Measurements from ENCODE around the gene KIF6. TPM values are rescaled to one million over a fixed set of nuclear protein-coding genes. Genes with fewer than 3 reads are reported as not detected.

Gene KIF6
- total RNA-seq, 1 donor from 2014 or later = 2.0 TPM

DNA sequence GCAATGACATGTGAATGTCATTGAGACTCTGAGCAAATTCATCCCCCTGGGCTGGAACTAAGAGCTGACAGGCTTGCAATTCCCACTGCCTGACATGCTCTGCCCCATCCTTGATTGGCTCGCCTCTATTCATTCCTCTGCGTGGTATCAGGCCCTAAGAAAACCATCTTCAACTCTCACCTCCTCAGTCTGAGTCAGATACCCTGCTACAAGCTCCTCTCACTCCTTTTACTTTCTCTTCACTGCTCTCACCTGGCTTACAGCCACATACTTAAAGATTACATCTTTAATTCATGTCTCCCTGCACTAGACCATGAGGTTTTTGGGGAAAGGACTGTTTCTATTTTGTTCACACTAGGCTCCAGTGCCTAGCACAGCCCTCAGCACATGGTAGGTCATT is 131.6 kb downstream of the KIF6 start:
- FAIRE-seq = no peak
- H3K4me1 Mint-ChIP-seq (ENCODE audit: low read depth, unreplicated experiment) = no peaks in the 10 kb centered on the region

DNA sequence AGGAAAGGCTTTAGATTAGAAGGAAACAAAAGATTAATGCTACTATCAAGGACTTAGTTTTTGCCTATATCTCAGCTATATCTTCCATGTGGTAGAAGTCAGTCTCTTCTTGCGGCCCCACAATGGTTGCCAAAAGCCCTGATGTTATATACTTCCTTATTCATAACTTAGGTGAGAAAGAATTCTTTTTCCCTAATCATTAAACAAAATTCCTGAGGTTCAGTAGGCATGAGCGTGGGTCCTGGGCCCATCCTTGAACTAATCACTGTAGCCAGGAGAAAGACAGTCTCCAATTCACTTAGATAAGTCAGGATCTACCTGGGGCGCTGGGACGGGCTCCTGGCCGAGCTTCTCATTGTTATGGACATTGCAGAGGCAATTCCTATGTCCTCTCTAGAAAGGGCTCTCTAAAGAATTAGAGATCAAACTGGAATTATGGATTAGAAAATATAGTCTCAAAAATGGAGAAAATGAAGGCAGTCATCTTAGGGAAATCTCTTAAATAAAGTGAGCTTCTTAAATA is 134.3 kb downstream of the KIF6 start:
- Histone ChIP-seq H3K36me3 (ENCODE audit: insufficient read depth, low read length) (no peaks in the 10 kb centered on the region), H3K27me3 (ENCODE audit: insufficient read depth, low read length) (no peaks in the 10 kb centered on the region), H3K79me2 (ENCODE audit: insufficient read depth, low read length) (no peaks in the 10 kb centered on the region), H2AFZ (ENCODE audit: low read depth, low read length) (no peak overlapping the region), H3K9ac (ENCODE audit: low read length) (no peak overlapping the region), H4K20me1 (ENCODE audit: insufficient read depth, low read length) (no peaks in the 10 kb centered on the region), H3K4me1 (ENCODE audit: insufficient read depth, low read length) (no peaks in the 10 kb centered on the region), H3K4me3 (ENCODE audit: insufficient read depth, low read depth, low read length) (no peak overlapping the region), H3K9me3 (ENCODE audit: insufficient read depth, low read depth, low read length) (no peaks in the 10 kb centered on the region), H3K4me2 (ENCODE audit: low read length) (no peak overlapping the region), H3K27ac (ENCODE audit: low read depth, low read length) (no peak overlapping the region)
- DNase-seq (ENCODE audit: low read depth) = no peak
- Mint-ChIP-seq H3K4me1 (ENCODE audit: low read depth, unreplicated experiment) (no peaks in the 10 kb centered on the region), H3K4me3 (ENCODE audit: unreplicated experiment) (no peak overlapping the region), H3K9me3 (ENCODE audit: unreplicated experiment) (no peaks in the 10 kb centered on the region), H3K27ac (ENCODE audit: unreplicated experiment) (no peak overlapping the region), H3K27me3 (ENCODE audit: low read depth, unreplicated experiment) (peaks cover 2% of the 10 kb centered on the region), H3K36me3 (ENCODE audit: low read depth, unreplicated experiment) (no peaks in the 10 kb centered on the region)
- TF ChIP-seq, protein P1, sequence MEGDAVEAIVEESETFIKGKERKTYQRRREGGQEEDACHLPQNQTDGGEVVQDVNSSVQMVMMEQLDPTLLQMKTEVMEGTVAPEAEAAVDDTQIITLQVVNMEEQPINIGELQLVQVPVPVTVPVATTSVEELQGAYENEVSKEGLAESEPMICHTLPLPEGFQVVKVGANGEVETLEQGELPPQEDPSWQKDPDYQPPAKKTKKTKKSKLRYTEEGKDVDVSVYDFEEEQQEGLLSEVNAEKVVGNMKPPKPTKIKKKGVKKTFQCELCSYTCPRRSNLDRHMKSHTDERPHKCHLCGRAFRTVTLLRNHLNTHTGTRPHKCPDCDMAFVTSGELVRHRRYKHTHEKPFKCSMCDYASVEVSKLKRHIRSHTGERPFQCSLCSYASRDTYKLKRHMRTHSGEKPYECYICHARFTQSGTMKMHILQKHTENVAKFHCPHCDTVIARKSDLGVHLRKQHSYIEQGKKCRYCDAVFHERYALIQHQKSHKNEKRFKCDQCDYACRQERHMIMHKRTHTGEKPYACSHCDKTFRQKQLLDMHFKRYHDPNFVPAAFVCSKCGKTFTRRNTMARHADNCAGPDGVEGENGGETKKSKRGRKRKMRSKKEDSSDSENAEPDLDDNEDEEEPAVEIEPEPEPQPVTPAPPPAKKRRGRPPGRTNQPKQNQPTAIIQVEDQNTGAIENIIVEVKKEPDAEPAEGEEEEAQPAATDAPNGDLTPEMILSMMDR (IDR thresholded peaks at IDR 0.05; ENCODE audit: insufficient read depth, low read depth, low read length) = no peak
- no peak for TF ChIP-seq EZH2 (IDR thresholded peaks at IDR 0.05; ENCODE audit: insufficient read depth, low read length)
- no peak for FAIRE-seq

More for the DNA sequence above, 131.6 kb downstream of the KIF6 start:
- Mint-ChIP-seq H3K27me3 (ENCODE audit: low read depth, unreplicated experiment) (peaks cover 2% of the 10 kb centered on the region), H3K36me3 (ENCODE audit: low read depth, unreplicated experiment) (no peaks in the 10 kb centered on the region), H3K27ac (ENCODE audit: unreplicated experiment) (no peak overlapping the region), H3K9me3 (ENCODE audit: unreplicated experiment) (no peaks in the 10 kb centered on the region), H3K4me3 (ENCODE audit: unreplicated experiment) (no peak overlapping the region)
- Histone ChIP-seq H4K20me1 (ENCODE audit: insufficient read depth, low read length) (no peaks in the 10 kb centered on the region), H3K27me3 (ENCODE audit: insufficient read depth, low read length) (no peaks in the 10 kb centered on the region), H3K4me1 (ENCODE audit: insufficient read depth, low read length) (no peaks in the 10 kb centered on the region), H3K4me2 (ENCODE audit: low read length) (no peak overlapping the region), H3K36me3 (ENCODE audit: insufficient read depth, low read length) (no peaks in the 10 kb centered on the region), H3K9ac (ENCODE audit: low read length) (no peak overlapping the region), H2AFZ (ENCODE audit: low read depth, low read length) (no peak overlapping the region), H3K9me3 (ENCODE audit: insufficient read depth, low read depth, low read length) (no peaks in the 10 kb centered on the region), H3K79me2 (ENCODE audit: insufficient read depth, low read length) (no peaks in the 10 kb centered on the region), H3K4me3 (ENCODE audit: insufficient read depth, low read depth, low read length) (no peak overlapping the region), H3K27ac (ENCODE audit: low read depth, low read length) (no peak overlapping the region)
- TF ChIP-seq, protein P1 (IDR thresholded peaks at IDR 0.05; ENCODE audit: insufficient read depth, low read depth, low read length) = no peak
- no peak for TF ChIP-seq EZH2 (IDR thresholded peaks at IDR 0.05; ENCODE audit: insufficient read depth, low read length)
- no peak for DNase-seq (ENCODE audit: low read depth)

DNA sequence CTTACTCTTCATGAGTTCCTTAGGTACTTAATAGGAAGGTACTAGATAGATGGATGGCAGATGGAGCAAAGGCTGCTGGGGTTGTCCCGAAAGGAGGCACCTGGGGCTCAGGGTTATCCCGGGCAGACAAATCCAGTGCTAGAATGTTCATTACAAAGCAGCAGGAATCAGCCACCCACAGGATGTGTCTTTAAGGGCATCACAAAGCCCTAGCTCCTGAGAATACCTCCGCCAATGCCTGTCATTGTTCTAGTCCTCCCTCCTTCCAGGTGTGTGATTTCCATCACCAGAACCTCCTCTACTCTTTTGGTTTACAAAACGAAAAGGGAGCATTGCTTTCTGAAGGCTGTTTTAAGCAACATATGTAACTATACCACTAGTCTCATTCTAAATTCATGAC is 138.1 kb downstream of the KIF6 start:
- FAIRE-seq (no peak), DNase-seq (ENCODE audit: low read depth) (no peak)
- no peaks in the 10 kb centered on the region for H3K79me2 ChIP-seq (ENCODE audit: insufficient read depth, low read length)
- no peaks in the 10 kb centered on the region for H4K20me1 ChIP-seq (ENCODE audit: insufficient read depth, low read length)
- Mint-ChIP-seq H3K4me3 (ENCODE audit: unreplicated experiment) (no peak overlapping the region), H3K9me3 (ENCODE audit: unreplicated experiment) (no peaks in the 10 kb centered on the region), H3K36me3 (ENCODE audit: low read depth, unreplicated experiment) (no peaks in the 10 kb centered on the region), H3K4me1 (ENCODE audit: low read depth, unreplicated experiment) (no peaks in the 10 kb centered on the region), H3K27ac (ENCODE audit: unreplicated experiment) (no peak overlapping the region), H3K27me3 (ENCODE audit: low read depth, unreplicated experiment) (peaks cover 2% of the 10 kb centered on the region)
- no peaks in the 10 kb centered on the region for H3K36me3 ChIP-seq (ENCODE audit: insufficient read depth, low read length)
- H2AFZ ChIP-seq (ENCODE audit: low read depth, low read length) = no peak overlapping the region
- no peaks in the 10 kb centered on the region for H3K4me1 ChIP-seq (ENCODE audit: insufficient read depth, low read length)
- TF ChIP-seq, protein P1 (IDR thresholded peaks at IDR 0.05; ENCODE audit: insufficient read depth, low read depth, low read length) = no peak
- no peak for TF ChIP-seq EZH2 (IDR thresholded peaks at IDR 0.05; ENCODE audit: insufficient read depth, low read length)
- no peaks in the 10 kb centered on the region for H3K27me3 ChIP-seq (ENCODE audit: insufficient read depth, low read length)
- no peak overlapping the region for H3K4me3 ChIP-seq (ENCODE audit: insufficient read depth, low read depth, low read length)
- no peak overlapping the region for H3K27ac ChIP-seq (ENCODE audit: low read depth, low read length)
- no peaks in the 10 kb centered on the region for H3K9me3 ChIP-seq (ENCODE audit: insufficient read depth, low read depth, low read length)
- H3K4me2 ChIP-seq (ENCODE audit: low read length) = no peak overlapping the region
- H3K9ac ChIP-seq (ENCODE audit: low read length) = no peak overlapping the region
